Measurements from ENCODE around the gene FARSA.

DNA sequence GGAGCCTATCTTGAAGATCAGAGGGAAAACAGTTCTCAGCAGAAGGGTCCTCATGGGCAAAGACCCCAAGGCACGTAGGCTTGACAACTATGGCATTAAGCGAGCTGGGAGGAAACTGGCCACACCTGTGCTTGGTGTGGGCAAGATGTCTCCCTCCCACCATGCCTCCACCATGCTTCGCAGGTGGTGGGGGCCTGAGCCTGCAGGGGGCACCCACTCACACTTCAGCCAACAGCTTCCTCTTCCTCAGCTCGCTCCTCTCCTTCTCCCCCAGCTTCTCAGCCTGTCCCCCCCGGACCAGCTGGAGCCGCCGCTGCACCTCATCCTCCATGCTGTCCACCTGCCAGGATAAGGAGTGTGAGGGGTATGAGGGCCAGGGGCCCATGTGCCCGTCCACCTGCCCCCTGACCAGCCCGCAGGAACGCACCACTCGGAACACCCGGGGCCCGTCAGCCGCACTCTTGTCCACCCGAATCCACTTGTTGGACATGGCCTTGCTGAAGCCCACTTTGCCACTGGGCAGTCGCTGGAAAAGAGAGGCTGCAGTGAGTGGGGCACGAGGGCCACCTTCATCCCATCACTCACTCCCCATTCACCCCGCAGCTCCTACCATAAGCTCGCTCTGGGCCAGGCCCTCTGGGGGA is 3.4 kb downstream of the FARSA start:
- TF ChIP-seq, protein P1, sequence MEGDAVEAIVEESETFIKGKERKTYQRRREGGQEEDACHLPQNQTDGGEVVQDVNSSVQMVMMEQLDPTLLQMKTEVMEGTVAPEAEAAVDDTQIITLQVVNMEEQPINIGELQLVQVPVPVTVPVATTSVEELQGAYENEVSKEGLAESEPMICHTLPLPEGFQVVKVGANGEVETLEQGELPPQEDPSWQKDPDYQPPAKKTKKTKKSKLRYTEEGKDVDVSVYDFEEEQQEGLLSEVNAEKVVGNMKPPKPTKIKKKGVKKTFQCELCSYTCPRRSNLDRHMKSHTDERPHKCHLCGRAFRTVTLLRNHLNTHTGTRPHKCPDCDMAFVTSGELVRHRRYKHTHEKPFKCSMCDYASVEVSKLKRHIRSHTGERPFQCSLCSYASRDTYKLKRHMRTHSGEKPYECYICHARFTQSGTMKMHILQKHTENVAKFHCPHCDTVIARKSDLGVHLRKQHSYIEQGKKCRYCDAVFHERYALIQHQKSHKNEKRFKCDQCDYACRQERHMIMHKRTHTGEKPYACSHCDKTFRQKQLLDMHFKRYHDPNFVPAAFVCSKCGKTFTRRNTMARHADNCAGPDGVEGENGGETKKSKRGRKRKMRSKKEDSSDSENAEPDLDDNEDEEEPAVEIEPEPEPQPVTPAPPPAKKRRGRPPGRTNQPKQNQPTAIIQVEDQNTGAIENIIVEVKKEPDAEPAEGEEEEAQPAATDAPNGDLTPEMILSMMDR (IDR thresholded peaks at IDR 0.05; ENCODE audit: control extremely low read depth in 1 of 3, insufficient read depth in 1 of 3, low read depth in 1 of 3, low read length in 3 of 3): no peak
- TF ChIP-seq TCF12 (IDR thresholded peaks at IDR 0.05; ENCODE audit: low read depth, low read length) (no peak), SAP30 (IDR thresholded peaks at IDR 0.05; ENCODE audit: insufficient read depth, insufficient replicate concordance, low read length) (no peak), CREB1 (IDR thresholded peaks at IDR 0.05) (no peak), ZNF274 (IDR thresholded peaks at IDR 0.05; ENCODE audit: borderline replicate concordance, extremely low read depth, low read length) (no peak), EZH2 (IDR thresholded peaks at IDR 0.05; ENCODE audit: low read depth, low read length, severe bottlenecking) (no peak)
